ENCODE measurements around the gene NSD2.

GRCh38 chr4:1922821-1923220 is 51.6 kb downstream of the NSD2 start:
- no peak for TF ChIP-seq POLR2A (IDR thresholded peaks at IDR 0.05)
- no peak for TF ChIP-seq CTCF (IDR thresholded peaks at IDR 0.05)
